Fibroblast of lung (primary cell): ENCODE results near the gene C12orf76. TPM values are rescaled to one million over a fixed set of nuclear protein-coding genes. Genes with fewer than 3 reads are reported as not detected.

Source experiments
- DNase-seq, 2 donors: peaks; one replicate each; pipeline versions ENCODE4 v3.0.0 to v3.0.0-alpha.2; 2010; ENCODE audit warnings: low read depth in 2 of 2
- H2AFZ ChIP-seq: 2 replicates; pipeline ENCODE4 v1.5.1; 2012; ENCODE audit warnings: low read length, control low read depth, inconsistent platforms
- H3K27ac ChIP-seq: 2 replicates; pipeline ENCODE4 v1.5.1; 2011; ENCODE audit warnings: low read length, control low read depth; ENCODE audit not compliant: insufficient read depth
- H3K27me3 ChIP-seq: 2 replicates; pipeline ENCODE4 v1.5.1; 2011; ENCODE audit warnings: mild to moderate bottlenecking, low read length; ENCODE audit not compliant: control insufficient read depth, insufficient read depth
- H3K36me3 ChIP-seq: 2 replicates; pipeline ENCODE4 v1.5.1; 2011; ENCODE audit warnings: low read length; ENCODE audit not compliant: control insufficient read depth, insufficient read depth
- H3K4me1 ChIP-seq: 2 replicates; pipeline ENCODE4 v1.5.1; 2011; ENCODE audit warnings: low read length; ENCODE audit not compliant: control insufficient read depth, insufficient read depth; ENCODE audit errors: extremely low read depth
- H3K4me2 ChIP-seq: 2 replicates; pipeline ENCODE4 v1.5.1; 2011; ENCODE audit warnings: low read length, control low read depth; ENCODE audit not compliant: insufficient read depth; ENCODE audit errors: extremely low read depth
- H3K4me3 ChIP-seq, 4 experiments: fragments of 200-600 bp in 1 of 4; sonication (generic) in 1 of 4; replicated peaks in 1 of 4; 2 replicates each; pipeline ENCODE4 v1.5.1; 2011 to 2016; ENCODE audit warnings: low read length in 4 of 4, low read depth in 3 of 4, mild to moderate bottlenecking in 3 of 4, control low read depth in 2 of 4, inconsistent platforms in 1 of 4, mixed read lengths in 1 of 4; ENCODE audit not compliant: insufficient read depth in 1 of 4; ENCODE audit errors: control extremely low read depth in 1 of 4
- H3K79me2 ChIP-seq: 2 replicates; pipeline ENCODE4 v1.5.1; 2012; ENCODE audit warnings: mild to moderate bottlenecking, low read length, inconsistent platforms; ENCODE audit not compliant: control insufficient read depth, insufficient read depth
- H3K9ac ChIP-seq: 2 replicates; pipeline ENCODE4 v1.5.1; 2011; ENCODE audit warnings: mild to moderate bottlenecking, low read length, control low read depth; ENCODE audit not compliant: insufficient read depth
- H3K9me3 ChIP-seq: 2 replicates; pipeline ENCODE4 v1.5.1; 2012; ENCODE audit warnings: low read depth, low read length; ENCODE audit not compliant: control insufficient read depth, insufficient read depth
- H4K20me1 ChIP-seq: 2 replicates; pipeline ENCODE4 v1.5.1; 2011; ENCODE audit warnings: low read length; ENCODE audit not compliant: control insufficient read depth, insufficient read depth; ENCODE audit errors: extremely low read depth
- CTCF ChIP-seq, 2 donors: IDR thresholded peaks in 1 of 2; conservative IDR thresholded peaks in 1 of 2; 1 replicate in 1 of 2; 2 replicates in 1 of 2; pipeline ENCODE4 v1.5.1; 2011 to 2012; ENCODE audit warnings: low read length in 2 of 2, control low read depth in 1 of 2, inconsistent platforms in 1 of 2, low read depth in 1 of 2, mild to moderate bottlenecking in 1 of 2
- EZH2 ChIP-seq: IDR thresholded peaks from 2 replicates; pipeline ENCODE4 v1.5.1; 2012; ENCODE audit warnings: low read length, control low read depth, mild to moderate bottlenecking; ENCODE audit errors: missing control alignments
- polyA plus RNA-seq, 2 donors: library from polyadenylated mRNA; depleted of rRNA in 1 of 2; stranded (reverse) in 1 of 2; unstranded in 1 of 2; fragments of >200 nt; gene quantifications; 2 replicates each; pipeline ENCODE4 v1.2.1, GENCODE V29; 2011 to 2012; ENCODE audit warnings: missing spikeins in 1 of 2
- total RNA-seq: library from RNA; depleted of rRNA; stranded (reverse); fragments of >200 nt; gene quantifications from 2 replicates; pipeline ENCODE4 v1.2.1, GENCODE V29; 2014

Gene C12orf76
- total and polyA plus RNA-seq, 2 donors (not counting 1 experiment from before 2014, with no cell fraction given): 8.5 to 20.8 TPM

- H3K9ac ChIP-seq: no peak overlapping the region
- no peak overlapping the region for H2AFZ ChIP-seq
- H3K79me2 ChIP-seq: peaks cover 34% of the 10 kb centered on the region
- H3K36me3 ChIP-seq: peaks cover 29% of the 10 kb centered on the region
- H3K27ac ChIP-seq: peak overlapping the region; percentile 68
- no peaks in the 10 kb centered on the region for H3K9me3 ChIP-seq
- TF ChIP-seq CTCF (conservative IDR thresholded peaks at IDR 0.05 in 1 of 2, IDR thresholded peaks at IDR 0.05 in 1 of 2; ENCODE audit: low read depth in 1 of 2, low read length in 2 of 2) (no peak), EZH2 (no peak)
- H3K4me2 ChIP-seq: no peak overlapping the region
- H4K20me1 ChIP-seq: no peaks in the 10 kb centered on the region
- no peak overlapping the region for H3K4me3 ChIP-seq
- no peak for DNase-seq
- H3K27me3 ChIP-seq: no peaks in the 10 kb centered on the region
- H3K4me1 ChIP-seq: peaks cover 30% of the 10 kb centered on the region
Observed at GRCh38 chr12:110024051-110024450, 24.3 kb downstream of the C12orf76 start.

GRCh38 chr12:110023059-110023980, 25.0 kb downstream of the C12orf76 start:
- H3K9me3 ChIP-seq: no peaks in the 10 kb centered on the region
- H3K4me2 ChIP-seq: peak overlapping the region; percentile 21
- H3K4me3 ChIP-seq: no peak overlapping the region
- H3K36me3 ChIP-seq: peaks cover 28% of the 10 kb centered on the region
- H3K4me1 ChIP-seq: peaks cover 30% of the 10 kb centered on the region
- H3K79me2 ChIP-seq: peaks cover 38% of the 10 kb centered on the region
- DNase-seq: peak; percentile 74 to 93
- H4K20me1 ChIP-seq: no peaks in the 10 kb centered on the region
- TF ChIP-seq EZH2 (no peak), CTCF (conservative IDR thresholded peaks at IDR 0.05 in 1 of 2, IDR thresholded peaks at IDR 0.05 in 1 of 2; ENCODE audit: low read depth in 1 of 2, low read length in 2 of 2) (no peak)
- H3K27ac ChIP-seq: peak overlapping the region; percentile 68
- no peaks in the 10 kb centered on the region for H3K27me3 ChIP-seq
- no peak overlapping the region for H3K9ac ChIP-seq
- H2AFZ ChIP-seq: no peak overlapping the region

- Histone ChIP-seq H3K79me2 (peaks cover 40% of the 10 kb centered on the region), H3K27ac (no peak overlapping the region), H3K9me3 (no peaks in the 10 kb centered on the region), H3K4me2 (no peak overlapping the region), H4K20me1 (no peaks in the 10 kb centered on the region), H3K4me3 (no peak overlapping the region), H3K36me3 (peaks cover 22% of the 10 kb centered on the region), H2AFZ (no peak overlapping the region), H3K4me1 (peaks cover 30% of the 10 kb centered on the region), H3K9ac (no peak overlapping the region), H3K27me3 (no peaks in the 10 kb centered on the region)
- no peak for DNase-seq
- no peak for TF ChIP-seq CTCF (conservative IDR thresholded peaks at IDR 0.05 in 1 of 2, IDR thresholded peaks at IDR 0.05 in 1 of 2; ENCODE audit: low read depth in 1 of 2, low read length in 2 of 2)
Observed at GRCh38 chr12:110020956-110021355, 27.4 kb downstream of the C12orf76 start.
